ENCODE results near the gene GDE1.

Gene GDE1

GRCh38 chr16:19485611-19486010 lies 36.3 kb downstream of the GDE1 start:
- DNase-seq, result no peak

- no peak for DNase-seq
Observed at GRCh38 chr16:19484096-19484495, 37.8 kb downstream of the GDE1 start.

GRCh38 chr16:19482291-19482690 lies 39.6 kb downstream of the GDE1 start:
- no peak for DNase-seq

- DNase-seq, result no peak
Observed at GRCh38 chr16:19481769-19482168, 40.1 kb downstream of the GDE1 start.

GRCh38 chr16:19481296-19481695 lies 40.6 kb downstream of the GDE1 start:
- DNase-seq, result no peak

GRCh38 chr16:19479302-19479721 lies 42.6 kb downstream of the GDE1 start:
- DNase-seq, result no peak

GRCh38 chr16:19478505-19478904 lies 43.4 kb downstream of the GDE1 start:
- DNase-seq, result no peak

GRCh38 chr16:19474617-19475016 lies 47.3 kb downstream of the GDE1 start:
- DNase-seq, result no peak

GRCh38 chr16:19472482-19472881 lies 49.4 kb downstream of the GDE1 start:
- DNase-seq, result no peak

- DNase-seq, result no peak
Observed at GRCh38 chr16:19468300-19468699, 53.6 kb downstream of the GDE1 start.

- no peak for DNase-seq
Observed at GRCh38 chr16:19463468-19464315, 58.2 kb downstream of the GDE1 start.

GRCh38 chr16:19460397-19460796 lies 61.5 kb downstream of the GDE1 start:
- DNase-seq, result no peak

- DNase-seq, result no peak
Observed at GRCh38 chr16:19458722-19459379, 63.0 kb downstream of the GDE1 start.
